Hematopoietic multipotent progenitor cell treated with erythropoietin and hydrocortisone succinate and interleukin-3 and kit ligand, for 17 days (in vitro differentiated cells): Measurements from ENCODE around the gene LMX1B.
"Not testable (repeated sequence)": the region's sequence is repeated elsewhere in the genome, so short reads cannot be mapped to it uniquely, and the experiment has no call there.

ENCODE experiments used
- DNase-seq: peaks from one replicate; pipeline ENCODE4 v3.0.0-alpha.2; 2015; ENCODE audit warnings: low spot score

LMX1B gene

DNA sequence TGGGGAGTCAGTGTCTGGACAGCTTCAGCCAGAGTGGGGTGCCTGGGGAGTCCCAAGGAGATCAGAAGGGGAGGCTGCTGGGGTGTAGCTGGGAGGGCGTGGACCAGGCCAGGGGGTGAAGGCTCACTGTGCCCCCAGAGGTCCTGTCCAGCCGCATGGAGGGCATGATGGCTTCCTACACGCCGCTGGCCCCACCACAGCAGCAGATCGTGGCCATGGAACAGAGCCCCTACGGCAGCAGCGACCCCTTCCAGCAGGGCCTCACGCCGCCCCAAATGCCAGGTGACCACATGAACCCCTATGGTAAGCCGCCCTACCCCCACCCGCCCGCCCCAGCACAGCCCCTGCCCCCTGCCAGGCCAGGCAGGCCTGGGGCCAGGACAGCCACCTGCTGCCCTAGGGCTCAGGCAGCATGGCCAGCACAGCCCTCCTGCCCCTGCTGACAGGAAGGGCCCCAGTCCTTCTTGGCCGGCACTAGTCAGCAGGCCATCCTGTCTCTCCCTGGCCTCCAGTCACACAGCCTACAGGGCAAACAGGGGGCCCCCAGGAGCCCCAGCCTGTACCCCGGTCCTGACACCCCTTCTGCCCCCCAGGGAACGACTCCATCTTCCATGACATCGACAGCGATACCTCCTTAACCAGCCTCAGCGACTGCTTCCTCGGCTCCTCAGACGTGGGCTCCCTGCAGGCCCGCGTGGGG, 82.1 kb downstream of the LMX1B start:
- no peak for DNase-seq

- no peak for DNase-seq
Measured at GRCh38 chr9:126696401-126697145, 82.8 kb downstream of the LMX1B start.

GRCh38 chr9:126697330-126697729, 83.6 kb downstream of the LMX1B start:
- no peak for DNase-seq

DNA sequence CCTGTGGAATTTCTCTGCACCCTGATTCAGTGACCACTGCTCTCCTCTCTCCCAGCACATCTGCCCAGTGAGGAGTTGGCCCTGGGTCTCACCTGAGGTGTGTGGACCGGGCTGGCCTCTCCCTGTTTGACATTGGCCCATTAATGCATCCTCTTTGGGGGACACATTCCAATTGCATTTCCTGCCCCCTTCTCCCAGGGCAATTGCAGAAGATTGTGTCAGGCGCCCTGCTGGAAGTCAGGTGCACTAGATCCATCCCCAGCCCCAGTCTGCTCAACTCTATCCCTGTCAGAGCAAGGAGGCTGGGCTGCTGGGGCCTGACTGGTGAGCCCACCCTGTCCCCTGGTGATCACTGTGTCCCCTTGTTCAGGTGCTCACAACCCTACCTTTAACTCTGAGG, 84.5 kb downstream of the LMX1B start:
- DNase-seq = no peak

- DNase-seq = no peak
Measured at GRCh38 chr9:126698756-126699155, 85.0 kb downstream of the LMX1B start.

DNA sequence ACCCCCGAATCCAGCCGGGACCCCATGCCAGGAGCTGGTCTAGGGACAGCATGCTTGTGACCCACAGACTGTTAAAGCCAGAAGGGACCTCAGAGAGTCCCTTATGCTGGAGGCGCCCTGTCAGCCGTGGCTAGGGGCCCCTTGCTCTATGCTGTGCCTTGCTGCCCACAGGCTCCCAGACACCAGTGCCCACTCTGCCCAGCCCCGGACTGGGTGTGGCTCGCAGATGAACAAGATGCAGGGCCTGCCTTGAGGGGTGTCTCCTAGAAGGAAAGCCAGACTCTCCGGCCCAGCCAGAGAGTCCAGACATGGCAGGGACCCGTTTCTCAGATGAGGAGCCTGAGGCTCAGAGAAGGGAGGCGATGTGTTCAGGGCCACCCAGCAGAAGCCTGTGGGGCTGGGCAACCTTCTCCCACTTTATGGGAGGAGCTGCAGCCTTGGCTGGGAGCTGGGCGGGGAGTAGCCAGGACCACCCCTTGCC, 85.7 kb downstream of the LMX1B start:
- no peak for DNase-seq

DNA sequence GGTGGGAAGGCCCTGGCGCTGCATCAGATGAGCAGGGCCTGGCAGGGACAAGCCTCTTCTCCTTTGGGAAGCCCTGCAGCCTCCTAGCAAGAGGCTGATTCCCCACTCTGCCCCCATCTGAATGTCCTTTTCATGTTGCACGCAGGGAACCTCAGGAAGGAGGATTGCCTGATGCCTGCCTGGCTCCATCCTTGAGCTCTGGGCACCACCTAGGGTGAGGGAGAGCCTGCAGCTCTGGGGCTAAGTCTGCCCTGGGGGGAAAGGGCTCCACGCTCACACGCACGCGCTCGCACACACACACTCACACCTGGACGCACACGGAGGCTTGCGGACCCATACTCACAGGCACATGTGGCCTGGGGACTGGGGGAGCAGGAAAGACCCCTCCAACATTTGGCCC, 86.6 kb downstream of the LMX1B start:
- DNase-seq = no peak

- DNase-seq = no peak
Measured at GRCh38 chr9:126700903-126701812, 87.4 kb downstream of the LMX1B start.

- no peak for DNase-seq
Measured at GRCh38 chr9:126701813-126702140, 88.0 kb downstream of the LMX1B start.

GRCh38 chr9:126702151-126703001, 88.6 kb downstream of the LMX1B start:
- no peak for DNase-seq

DNA sequence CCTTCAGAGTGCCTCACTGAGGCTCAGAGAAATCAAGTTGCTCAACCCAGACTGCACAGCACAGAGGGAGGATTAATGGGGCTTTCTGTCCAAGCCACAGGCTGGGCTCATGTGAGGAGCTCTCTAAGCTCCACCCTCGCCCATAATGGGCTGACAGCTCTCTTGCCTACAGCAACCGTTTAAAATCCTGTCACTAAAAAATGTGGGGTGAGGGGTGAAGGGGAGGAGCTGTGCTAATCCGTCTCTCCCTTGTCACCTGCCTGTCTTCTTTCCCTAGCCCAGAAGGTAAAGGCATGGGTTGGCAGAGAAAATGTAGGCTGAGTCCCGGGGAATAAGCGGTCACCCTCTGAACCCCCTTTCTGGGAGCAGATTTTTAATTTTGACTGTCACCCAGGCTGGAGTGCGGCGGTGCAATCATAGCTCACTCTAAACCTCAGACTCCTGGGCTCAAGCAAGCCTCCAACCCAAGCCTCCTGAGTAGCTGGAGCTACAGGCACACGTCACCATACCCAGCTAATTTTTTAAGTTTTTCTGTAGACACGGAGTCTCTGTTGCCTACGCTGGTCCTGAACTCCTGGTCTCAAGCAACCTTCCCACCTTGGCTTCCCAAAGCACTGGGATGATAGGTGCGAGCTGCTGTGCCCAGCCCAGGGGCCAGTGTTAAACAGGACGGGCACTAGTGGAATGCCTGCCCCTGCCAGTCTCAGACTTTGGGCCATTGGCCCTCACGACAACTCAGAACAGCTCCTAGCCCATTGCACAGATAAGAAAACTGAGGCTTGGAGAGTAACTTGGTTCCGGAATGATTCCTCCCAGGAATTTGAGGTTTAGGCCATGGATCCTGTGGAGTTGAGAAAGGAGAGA, 89.5 kb downstream of the LMX1B start:
- DNase-seq = no peak

DNA sequence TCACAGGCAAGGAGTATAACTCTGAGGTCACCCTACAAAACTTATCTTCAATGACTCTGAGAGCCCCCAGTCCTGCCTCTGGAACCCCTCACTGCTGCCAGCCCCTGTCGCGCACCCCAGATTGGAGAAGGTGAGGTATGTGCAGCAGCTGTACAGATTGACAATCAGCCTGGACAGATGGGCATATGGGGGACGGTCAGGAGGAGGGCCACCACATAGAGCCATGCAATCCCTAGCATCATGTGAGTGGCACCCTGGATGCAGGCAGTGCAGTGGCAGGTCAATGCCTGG, 90.1 kb downstream of the LMX1B start:
- no peak for DNase-seq

GRCh38 chr9:126704157-126704891, 90.6 kb downstream of the LMX1B start:
- no peak for DNase-seq

- peak; percentile 64 for DNase-seq
Measured at GRCh38 chr9:126704892-126705766, 91.4 kb downstream of the LMX1B start.

DNA sequence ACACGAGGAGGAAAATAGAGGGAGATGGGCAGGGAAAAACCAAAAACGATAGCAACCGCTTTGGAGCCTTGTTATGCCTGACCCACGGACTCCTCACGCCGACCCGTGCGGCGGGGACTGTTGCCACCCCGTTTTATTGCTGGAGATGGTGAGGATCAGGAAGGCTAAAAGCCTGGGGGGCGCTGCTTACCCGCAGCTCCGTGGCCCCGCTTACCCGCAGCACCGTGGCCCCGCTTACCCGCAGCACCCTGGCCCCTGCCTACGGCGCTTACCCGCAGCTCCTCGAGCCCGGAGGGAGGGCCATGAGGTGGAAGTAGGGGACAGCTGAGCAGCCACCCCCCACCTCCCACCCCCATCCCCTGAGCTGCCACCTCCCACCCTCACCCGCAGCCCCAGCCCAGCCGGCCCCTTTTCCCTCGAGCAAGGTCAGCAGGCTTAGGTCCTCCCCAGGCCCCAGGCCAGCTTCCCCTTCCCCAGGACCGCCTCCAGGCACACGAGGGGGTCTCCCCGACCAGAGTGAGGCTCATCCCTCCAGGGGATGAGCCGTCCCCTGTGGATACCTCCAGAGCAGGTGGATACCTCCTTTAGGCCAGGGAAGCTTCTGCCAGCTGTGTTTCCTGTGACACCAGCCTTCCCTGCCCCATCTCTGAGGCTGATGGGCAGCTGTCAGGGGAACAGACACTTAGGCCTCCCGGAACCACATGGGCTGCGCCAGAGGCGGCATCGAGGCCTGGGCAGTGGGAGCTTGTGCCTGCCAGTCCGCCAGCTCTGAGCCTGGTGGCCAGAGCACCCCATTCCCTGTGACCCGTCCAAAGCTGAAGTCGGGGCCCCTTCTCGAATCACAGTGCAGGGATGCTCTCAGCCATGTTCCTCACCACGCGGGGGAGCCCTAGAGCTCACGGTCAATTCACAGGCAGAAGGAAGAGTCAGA, 92.3 kb downstream of the LMX1B start:
- DNase-seq = peak; percentile 35

DNA sequence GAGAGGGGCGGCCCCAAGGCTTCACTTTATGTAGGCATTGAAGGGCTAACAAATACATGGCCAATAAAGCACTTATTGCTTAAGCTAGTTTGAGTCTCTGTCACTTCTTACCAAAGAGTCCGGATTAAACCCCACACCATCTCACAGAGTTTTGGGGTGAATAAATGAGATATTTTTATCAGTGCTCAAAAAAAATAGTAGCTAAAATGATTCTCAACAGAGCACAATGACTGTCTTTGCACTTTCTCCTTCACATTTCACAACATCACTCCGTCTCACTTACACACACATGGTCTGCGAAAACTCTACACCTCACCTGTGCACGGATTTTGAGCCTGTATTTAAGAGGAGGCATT, 92.9 kb downstream of the LMX1B start:
- DNase-seq = no peak

DNA sequence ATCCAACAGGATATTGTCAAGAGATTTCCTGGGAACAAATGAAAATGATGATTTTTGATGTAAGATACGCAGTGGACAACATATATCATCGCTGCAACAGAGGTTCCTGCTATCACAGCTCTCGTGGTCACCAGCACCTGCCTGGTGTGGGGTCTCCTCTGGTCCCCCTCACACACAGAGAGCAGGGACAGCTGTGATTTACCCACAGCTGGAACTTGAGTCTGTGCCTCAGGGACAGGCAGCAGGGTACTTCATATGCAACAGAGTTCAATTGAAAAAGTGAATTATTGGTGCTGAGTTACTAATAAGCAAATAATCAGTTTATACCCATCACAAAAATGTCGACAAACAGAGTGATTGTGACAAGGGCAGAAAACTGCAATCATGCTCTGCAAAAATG, 93.4 kb downstream of the LMX1B start:
- no peak for DNase-seq

GRCh38 chr9:126707712-126708111, 94.0 kb downstream of the LMX1B start:
- DNase-seq = not testable (repeated sequence)
